ENCODE measurements around the gene XRCC1.

Gene XRCC1

GRCh38 chr19:43503501-43504425 lies 71.6 kb downstream of the XRCC1 start:
- FAIRE-seq: no peak
- TF ChIP-seq CTCF (IDR thresholded peaks at IDR 0.05; ENCODE audit: insufficient read depth, missing control alignments): peak; percentile 28
- DNase-seq (ENCODE audit: insufficient read length, low spot score): peak; percentile 95

GRCh38 chr19:43502419-43502976 lies 72.8 kb downstream of the XRCC1 start:
- TF ChIP-seq CTCF (IDR thresholded peaks at IDR 0.05; ENCODE audit: insufficient read depth, missing control alignments): no peak
- FAIRE-seq (no peak), DNase-seq (ENCODE audit: insufficient read length, low spot score) (no peak)

- DNase-seq (ENCODE audit: insufficient read length, low spot score) (no peak), FAIRE-seq (no peak)
- no peak for TF ChIP-seq CTCF (IDR thresholded peaks at IDR 0.05; ENCODE audit: insufficient read depth, missing control alignments)
Observed at GRCh38 chr19:43501661-43502418, 73.5 kb downstream of the XRCC1 start.

- FAIRE-seq (no peak), DNase-seq (ENCODE audit: insufficient read length, low spot score) (no peak)
- no peak for TF ChIP-seq CTCF (IDR thresholded peaks at IDR 0.05; ENCODE audit: insufficient read depth, missing control alignments)
Observed at GRCh38 chr19:43499042-43499441, 76.3 kb downstream of the XRCC1 start.

GRCh38 chr19:43498233-43498842 lies 77.0 kb downstream of the XRCC1 start:
- TF ChIP-seq CTCF (IDR thresholded peaks at IDR 0.05; ENCODE audit: insufficient read depth, missing control alignments): no peak
- FAIRE-seq (no peak), DNase-seq (ENCODE audit: insufficient read length, low spot score) (no peak)

GRCh38 chr19:43496960-43497359 lies 78.4 kb downstream of the XRCC1 start:
- no peak for TF ChIP-seq CTCF (IDR thresholded peaks at IDR 0.05; ENCODE audit: insufficient read depth, missing control alignments)
- no peak for DNase-seq (ENCODE audit: insufficient read length, low spot score)
- FAIRE-seq: no peak

Measured in D721Med (cell line).